IMR-90 (cell line): ENCODE results near the gene TMEM82.

Experiments
- MAFK ChIP-seq: IDR thresholded peaks from 2 replicates; pipeline ENCODE4 v1.6.1; 2012; ENCODE audit warnings: low read depth, low read length, improper control_type of control experiment
- USF2 ChIP-seq: fragments of 150-350 bp; IDR thresholded peaks from 2 replicates; pipeline ENCODE4 v1.6.1; 2017; ENCODE audit warnings: mild to moderate bottlenecking, antibody characterized with exemption, low read length, low read depth
- TF ChIP-seq, protein P1 (sequence below): conservative IDR thresholded peaks from 2 replicates; pipeline ENCODE4 v1.5.1; 2012; ENCODE audit warnings: mild to moderate bottlenecking, low read depth, low read length, improper control_type of control experiment

GRCh38 chr1:15777909-15778707 is 35.8 kb downstream of the TMEM82 start:
- TF ChIP-seq, protein P1, sequence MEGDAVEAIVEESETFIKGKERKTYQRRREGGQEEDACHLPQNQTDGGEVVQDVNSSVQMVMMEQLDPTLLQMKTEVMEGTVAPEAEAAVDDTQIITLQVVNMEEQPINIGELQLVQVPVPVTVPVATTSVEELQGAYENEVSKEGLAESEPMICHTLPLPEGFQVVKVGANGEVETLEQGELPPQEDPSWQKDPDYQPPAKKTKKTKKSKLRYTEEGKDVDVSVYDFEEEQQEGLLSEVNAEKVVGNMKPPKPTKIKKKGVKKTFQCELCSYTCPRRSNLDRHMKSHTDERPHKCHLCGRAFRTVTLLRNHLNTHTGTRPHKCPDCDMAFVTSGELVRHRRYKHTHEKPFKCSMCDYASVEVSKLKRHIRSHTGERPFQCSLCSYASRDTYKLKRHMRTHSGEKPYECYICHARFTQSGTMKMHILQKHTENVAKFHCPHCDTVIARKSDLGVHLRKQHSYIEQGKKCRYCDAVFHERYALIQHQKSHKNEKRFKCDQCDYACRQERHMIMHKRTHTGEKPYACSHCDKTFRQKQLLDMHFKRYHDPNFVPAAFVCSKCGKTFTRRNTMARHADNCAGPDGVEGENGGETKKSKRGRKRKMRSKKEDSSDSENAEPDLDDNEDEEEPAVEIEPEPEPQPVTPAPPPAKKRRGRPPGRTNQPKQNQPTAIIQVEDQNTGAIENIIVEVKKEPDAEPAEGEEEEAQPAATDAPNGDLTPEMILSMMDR: no peak
- TF ChIP-seq MAFK (no peak), USF2 (no peak)
